Caco-2 (cell line): ENCODE measurements around the gene CAPG. TPM values are rescaled to one million over a fixed set of nuclear protein-coding genes. Genes with fewer than 3 reads are reported as not detected.

ENCODE experiments used
- BruUV-seq: library from RNA; stranded (reverse); fragments of 400-500 nt; replicated peaks from 2 replicates; lab custom pipeline; 2021; lab: Mats Ljungman, UMichigan
- CTCF ChIA-PET: fragments of 300-600 bp; sonication (Branson Sonifier 250); formaldehyde crosslinking; loops from one replicate; lab custom pipeline; 2022; ENCODE audit warnings: antibody characterized with exemption; lab: Charles Lee
- POLR2A ChIA-PET: fragments of 300-600 bp; sonication (Branson Sonifier 250); formaldehyde crosslinking; loops from one replicate; lab custom pipeline; 2022; ENCODE audit warnings: antibody characterized with exemption; lab: Charles Lee
- DNase-seq, 2 experiments: peaks; one replicate each; pipeline versions ENCODE4 v3.0.0 to v3.0.0-alpha.2; 2020 to 2022
- H3K27me3 ChIP-seq: replicated peaks from 2 replicates; pipeline ENCODE4 v1.6.0; 2011; ENCODE audit warnings: low read length; ENCODE audit not compliant: control insufficient read depth, insufficient read depth
- H3K36me3 ChIP-seq: 2 replicates; pipeline ENCODE4 v1.5.1; 2011; ENCODE audit warnings: low read length; ENCODE audit not compliant: control insufficient read depth, insufficient read depth
- H3K4me1 ChIP-seq: fragments of 250-450 bp; sonication (Bioruptor Pico); 2 replicates; pipeline ENCODE4 v1.5.1; 2020; ENCODE audit warnings: mild to moderate bottlenecking
- H3K4me3 ChIP-seq: 2 replicates; pipeline ENCODE4 v1.5.1; 2011; ENCODE audit warnings: low read depth, mild to moderate bottlenecking, control low read depth, low read length
- H3K9me3 ChIP-seq: fragments of 250-450 bp; sonication (Bioruptor Pico); 2 replicates; pipeline ENCODE4 v1.5.1; 2020; ENCODE audit warnings: mild to moderate bottlenecking, moderate library complexity
- H3K27ac Mint-ChIP-seq: one replicate; pipeline ENCODE4 v1.8.0; 2022; ENCODE audit warnings: mixed read lengths; ENCODE audit not compliant: unreplicated experiment
- H3K27me3 Mint-ChIP-seq: one replicate; pipeline ENCODE4 v1.8.0; 2022; ENCODE audit warnings: mixed read lengths; ENCODE audit not compliant: insufficient read depth, unreplicated experiment
- H3K36me3 Mint-ChIP-seq: one replicate; pipeline ENCODE4 v1.8.0; 2022; ENCODE audit warnings: mild to moderate bottlenecking, mixed read lengths; ENCODE audit not compliant: insufficient read depth, unreplicated experiment
- H3K4me1 Mint-ChIP-seq: one replicate; pipeline ENCODE4 v1.8.0; 2022; ENCODE audit warnings: low read depth, mixed read lengths; ENCODE audit not compliant: unreplicated experiment
- H3K4me3 Mint-ChIP-seq: one replicate; pipeline ENCODE4 v1.8.0; 2022; ENCODE audit warnings: mild to moderate bottlenecking, moderate library complexity, mixed read lengths; ENCODE audit not compliant: unreplicated experiment
- H3K9me3 Mint-ChIP-seq: one replicate; pipeline ENCODE4 v1.8.0; 2022; ENCODE audit warnings: mixed read lengths; ENCODE audit not compliant: unreplicated experiment
- intact Hi-C: fragments of 100-400 bp; cut with micrococcal nuclease; formaldehyde crosslinking; loops from one replicate; pipeline ENCODE4 v1.10.0; 2022; ENCODE audit not compliant: unreplicated experiment
- total RNA-seq: library from RNA; stranded (reverse); gene quantifications from 2 replicates; pipeline ENCODE4 v1.2.3, GENCODE V29; 2022
- TF ChIP-seq, protein P1 (sequence below), 2 experiments: fragments of 200-600 bp in 1 of 2; IDR thresholded peaks; 1 replicate in 1 of 2; 2 replicates in 1 of 2; pipeline versions ENCODE4 v1.5.1 to v1.8.0; 2011 to 2022; ENCODE audit warnings: antibody characterized with exemption in 1 of 2, control low read depth in 1 of 2, inconsistent platforms in 1 of 2, low read depth in 1 of 2, low read length in 1 of 2, mild to moderate bottlenecking in 1 of 2, moderate library complexity in 1 of 2; ENCODE audit not compliant: insufficient read depth in 1 of 2, severe bottlenecking in 1 of 2, unreplicated experiment in 1 of 2

CAPG gene
- total RNA-seq, 1 experiment from 2014 or later = 10.0 TPM

- Mint-ChIP-seq H3K4me3 (no peak overlapping the region), H3K27ac (no peak overlapping the region), H3K36me3 (no peaks in the 10 kb centered on the region), H3K9me3 (no peaks in the 10 kb centered on the region), H3K27me3 (no peaks in the 10 kb centered on the region), H3K4me1 (peaks cover 15% of the 10 kb centered on the region)
- no peaks in the 10 kb centered on the region for H3K27me3 ChIP-seq
- POLR2A ChIA-PET = no interaction called here
- BruUV-seq = no TSS peak
- CTCF ChIA-PET = no interaction called here
- peaks cover 10% of the 10 kb centered on the region for H3K4me1 ChIP-seq
- H3K36me3 ChIP-seq = no peaks in the 10 kb centered on the region
- TF ChIP-seq, protein P1, sequence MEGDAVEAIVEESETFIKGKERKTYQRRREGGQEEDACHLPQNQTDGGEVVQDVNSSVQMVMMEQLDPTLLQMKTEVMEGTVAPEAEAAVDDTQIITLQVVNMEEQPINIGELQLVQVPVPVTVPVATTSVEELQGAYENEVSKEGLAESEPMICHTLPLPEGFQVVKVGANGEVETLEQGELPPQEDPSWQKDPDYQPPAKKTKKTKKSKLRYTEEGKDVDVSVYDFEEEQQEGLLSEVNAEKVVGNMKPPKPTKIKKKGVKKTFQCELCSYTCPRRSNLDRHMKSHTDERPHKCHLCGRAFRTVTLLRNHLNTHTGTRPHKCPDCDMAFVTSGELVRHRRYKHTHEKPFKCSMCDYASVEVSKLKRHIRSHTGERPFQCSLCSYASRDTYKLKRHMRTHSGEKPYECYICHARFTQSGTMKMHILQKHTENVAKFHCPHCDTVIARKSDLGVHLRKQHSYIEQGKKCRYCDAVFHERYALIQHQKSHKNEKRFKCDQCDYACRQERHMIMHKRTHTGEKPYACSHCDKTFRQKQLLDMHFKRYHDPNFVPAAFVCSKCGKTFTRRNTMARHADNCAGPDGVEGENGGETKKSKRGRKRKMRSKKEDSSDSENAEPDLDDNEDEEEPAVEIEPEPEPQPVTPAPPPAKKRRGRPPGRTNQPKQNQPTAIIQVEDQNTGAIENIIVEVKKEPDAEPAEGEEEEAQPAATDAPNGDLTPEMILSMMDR (IDR thresholded peaks at IDR 0.05; ENCODE audit: insufficient read depth in 1 of 2, low read depth in 1 of 2, low read length in 1 of 2, severe bottlenecking in 1 of 2, unreplicated experiment in 1 of 2) = no peak
- DNase-seq = no peak
- H3K9me3 ChIP-seq = no peaks in the 10 kb centered on the region
- intact Hi-C loops = no loop called here
- H3K4me3 ChIP-seq = no peak overlapping the region
Observed at GRCh38 chr2:85457877-85458316, 47.7 kb upstream of the CAPG start.

- peaks cover 15% of the 10 kb centered on the region for H3K4me1 Mint-ChIP-seq
- no TSS peak for BruUV-seq
Observed at GRCh38 chr2:85457043-85457442, 46.9 kb upstream of the CAPG start.

GRCh38 chr2:85455552-85456090, 45.5 kb upstream of the CAPG start:
- intact Hi-C loops = no loop called here
- no peaks in the 10 kb centered on the region for H3K9me3 ChIP-seq
- H3K4me3 ChIP-seq = no peak overlapping the region
- Mint-ChIP-seq H3K27ac (peak overlapping the region; percentile 83), H3K27me3 (no peaks in the 10 kb centered on the region), H3K9me3 (no peaks in the 10 kb centered on the region), H3K4me3 (no peak overlapping the region), H3K4me1 (peaks cover 15% of the 10 kb centered on the region), H3K36me3 (no peaks in the 10 kb centered on the region)
- H3K4me1 ChIP-seq = peaks cover 10% of the 10 kb centered on the region
- TF ChIP-seq, protein P1 (IDR thresholded peaks at IDR 0.05; ENCODE audit: insufficient read depth in 1 of 2, low read depth in 1 of 2, low read length in 1 of 2, severe bottlenecking in 1 of 2, unreplicated experiment in 1 of 2) = peak in 1 of 2 experiments; percentile 43
- ChIA-PET CTCF (interaction anchor here (0.6 to 1.2 kb wide), 3 partner anchors 13 to 83 kb away, joined by 4 to 5 read pairs (median 5); partner anchors contain the start of gene MAT2A), POLR2A (interaction anchor here (0.6 to 1.0 kb wide), 3 partner anchors 53 to 105 kb away, joined by 9 to 16 read pairs (median 9); partner anchors contain the start of genes GGCX and MAT2A)
- H3K36me3 ChIP-seq = no peaks in the 10 kb centered on the region
- no peaks in the 10 kb centered on the region for H3K27me3 ChIP-seq
- peak; percentile 49 to 78 for DNase-seq
- BruUV-seq = no TSS peak

More at GRCh38 chr2:85457043-85457442, 46.9 kb upstream of the CAPG start:
- no peak for DNase-seq
- Histone ChIP-seq H3K9me3 (no peaks in the 10 kb centered on the region), H3K4me3 (no peak overlapping the region), H3K36me3 (no peaks in the 10 kb centered on the region), H3K4me1 (peaks cover 10% of the 10 kb centered on the region), H3K27me3 (no peaks in the 10 kb centered on the region)
- no peak overlapping the region for H3K4me3 Mint-ChIP-seq
- TF ChIP-seq, protein P1 (IDR thresholded peaks at IDR 0.05; ENCODE audit: insufficient read depth in 1 of 2, low read depth in 1 of 2, low read length in 1 of 2, severe bottlenecking in 1 of 2, unreplicated experiment in 1 of 2) = no peak
- H3K36me3 Mint-ChIP-seq = no peaks in the 10 kb centered on the region
- no peak overlapping the region for H3K27ac Mint-ChIP-seq
- POLR2A ChIA-PET = no interaction called here
- H3K9me3 Mint-ChIP-seq = no peaks in the 10 kb centered on the region
- CTCF ChIA-PET = no interaction called here
- intact Hi-C loops = no loop called here
- no peaks in the 10 kb centered on the region for H3K27me3 Mint-ChIP-seq
